GM12874 (cell line): ENCODE results near the gene HAPLN2.

Experiments
- CTCF ChIP-seq: IDR thresholded peaks from 2 replicates; pipeline ENCODE4 v1.5.1; 2011; ENCODE audit warnings: low read depth, mild to moderate bottlenecking, control low read depth, low read length, moderate library complexity; ENCODE audit not compliant: insufficient read depth

HAPLN2 gene

GRCh38 chr1:156645056-156645455 lies 25.8 kb downstream of the HAPLN2 start:
- no peak for TF ChIP-seq CTCF

GRCh38 chr1:156645666-156646065 lies 26.5 kb downstream of the HAPLN2 start:
- no peak for TF ChIP-seq CTCF

GRCh38 chr1:156646738-156647211 lies 27.6 kb downstream of the HAPLN2 start:
- TF ChIP-seq CTCF = no peak

- TF ChIP-seq CTCF = no peak
These were observed 28.1 kb downstream of the HAPLN2 start for GRCh38 chr1:156647351-156647750.

- TF ChIP-seq CTCF = no peak
These were observed 29.3 kb downstream of the HAPLN2 start for GRCh38 chr1:156648496-156648895.

- TF ChIP-seq CTCF = no peak
These were observed 29.7 kb downstream of the HAPLN2 start for GRCh38 chr1:156648951-156649350.

GRCh38 chr1:156652131-156652991 lies 33.1 kb downstream of the HAPLN2 start:
- TF ChIP-seq CTCF = no peak
